Measurements from ENCODE around the gene SRPK2. TPM values are rescaled to one million over a fixed set of nuclear protein-coding genes. Genes with fewer than 3 reads are reported as not detected.

SRPK2 gene
- total RNA-seq, 1 experiment from 2014 or later: 21.6 TPM

GRCh38 chr7:105246679-105247078, 142.0 kb downstream of the SRPK2 start:
- H3F3A ChIP-seq (ENCODE audit: low read length, unreplicated experiment): no peaks in the 10 kb centered on the region
- H2AFZ ChIP-seq (ENCODE audit: low read length): no peak overlapping the region
- H3K9me2 ChIP-seq (replicated peaks; ENCODE audit: low read length): no peaks in the 10 kb centered on the region
- no peak overlapping the region for H3K4me2 ChIP-seq (ENCODE audit: low read length)
- CTCF ChIA-PET: no interaction called here
- DNase-seq (no peak), ATAC-seq (no peak)
- BruUV-seq (replicated peaks): no TSS peak
- H4K20me1 ChIP-seq (ENCODE audit: low read length): no peaks in the 10 kb centered on the region
- intact Hi-C loops (cut with micrococcal nuclease): no loop called here
- no peaks in the 10 kb centered on the region for H3K4me1 ChIP-seq (ENCODE audit: insufficient read depth, low read length)
- H3K27me3 ChIP-seq (ENCODE audit: low read length): no peaks in the 10 kb centered on the region
- H3K9ac ChIP-seq (ENCODE audit: low read length): no peak overlapping the region
- H3K27ac ChIP-seq (ENCODE audit: low read length): no peak overlapping the region
- no peaks in the 10 kb centered on the region for H3K36me3 ChIP-seq (ENCODE audit: low read depth, low read length)
- H3K4me3 ChIP-seq (ENCODE audit: low read length): no peak overlapping the region
- no peak for TF ChIP-seq CTCF (conservative IDR thresholded peaks at IDR 0.05; ENCODE audit: low read depth, low read length)
- TF ChIP-seq EZH2 (IDR thresholded peaks at IDR 0.05; ENCODE audit: low read length, unreplicated experiment): no peak
- no peak for TF ChIP-seq EZH2phosphoT487 (IDR thresholded peaks at IDR 0.05; ENCODE audit: borderline replicate concordance, low read length)
- no peaks in the 10 kb centered on the region for H3K9me3 ChIP-seq (ENCODE audit: low read length)
- peaks cover 53% of the 10 kb centered on the region for H3K79me2 ChIP-seq (ENCODE audit: low read length)
- POLR2A ChIA-PET (ENCODE audit: unreplicated experiment): no interaction called here

- H3K9me2 ChIP-seq (replicated peaks; ENCODE audit: low read length): no peaks in the 10 kb centered on the region
- no peak overlapping the region for H3K4me3 ChIP-seq (ENCODE audit: low read length)
- peaks cover 53% of the 10 kb centered on the region for H3K79me2 ChIP-seq (ENCODE audit: low read length)
- intact Hi-C loops (cut with micrococcal nuclease): no loop called here
- H3K27me3 ChIP-seq (ENCODE audit: low read length): no peaks in the 10 kb centered on the region
- H4K20me1 ChIP-seq (ENCODE audit: low read length): no peaks in the 10 kb centered on the region
- H3K9me3 ChIP-seq (ENCODE audit: low read length): no peaks in the 10 kb centered on the region
- H3K27ac ChIP-seq (ENCODE audit: low read length): no peak overlapping the region
- no TSS peak for BruUV-seq (replicated peaks)
- DNase-seq (no peak), ATAC-seq (no peak)
- CTCF ChIA-PET: no interaction called here
- no peak for TF ChIP-seq CTCF (conservative IDR thresholded peaks at IDR 0.05; ENCODE audit: low read depth, low read length)
- TF ChIP-seq EZH2 (IDR thresholded peaks at IDR 0.05; ENCODE audit: low read length, unreplicated experiment): no peak
- no peak for TF ChIP-seq EZH2phosphoT487 (IDR thresholded peaks at IDR 0.05; ENCODE audit: borderline replicate concordance, low read length)
- no peaks in the 10 kb centered on the region for H3F3A ChIP-seq (ENCODE audit: low read length, unreplicated experiment)
- no peak overlapping the region for H3K4me2 ChIP-seq (ENCODE audit: low read length)
- no peaks in the 10 kb centered on the region for H3K36me3 ChIP-seq (ENCODE audit: low read depth, low read length)
- H2AFZ ChIP-seq (ENCODE audit: low read length): no peak overlapping the region
- H3K9ac ChIP-seq (ENCODE audit: low read length): no peak overlapping the region
- H3K4me1 ChIP-seq (ENCODE audit: insufficient read depth, low read length): no peaks in the 10 kb centered on the region
- POLR2A ChIA-PET (ENCODE audit: unreplicated experiment): no interaction called here
Measured at GRCh38 chr7:105246256-105246655, 142.5 kb downstream of the SRPK2 start.

GRCh38 chr7:105245398-105246114, 143.2 kb downstream of the SRPK2 start:
- Histone ChIP-seq H3K27me3 (ENCODE audit: low read length) (no peaks in the 10 kb centered on the region), H3K79me2 (ENCODE audit: low read length) (peaks cover 48% of the 10 kb centered on the region), H3K27ac (ENCODE audit: low read length) (no peak overlapping the region), H2AFZ (ENCODE audit: low read length) (no peak overlapping the region), H4K20me1 (ENCODE audit: low read length) (no peaks in the 10 kb centered on the region), H3K4me1 (ENCODE audit: insufficient read depth, low read length) (no peaks in the 10 kb centered on the region), H3F3A (ENCODE audit: low read length, unreplicated experiment) (no peaks in the 10 kb centered on the region), H3K4me2 (ENCODE audit: low read length) (no peak overlapping the region), H3K4me3 (ENCODE audit: low read length) (no peak overlapping the region), H3K9ac (ENCODE audit: low read length) (no peak overlapping the region), H3K9me3 (ENCODE audit: low read length) (no peaks in the 10 kb centered on the region), H3K36me3 (ENCODE audit: low read depth, low read length) (no peaks in the 10 kb centered on the region), H3K9me2 (replicated peaks; ENCODE audit: low read length) (no peaks in the 10 kb centered on the region)
- ChIA-PET CTCF (no interaction called here), POLR2A (ENCODE audit: unreplicated experiment) (no interaction called here)
- intact Hi-C loops (cut with micrococcal nuclease): no loop called here
- no TSS peak for BruUV-seq (replicated peaks)
- ATAC-seq: no peak
- TF ChIP-seq CTCF (conservative IDR thresholded peaks at IDR 0.05; ENCODE audit: low read depth, low read length) (no peak), EZH2 (IDR thresholded peaks at IDR 0.05; ENCODE audit: low read length, unreplicated experiment) (no peak), EZH2phosphoT487 (IDR thresholded peaks at IDR 0.05; ENCODE audit: borderline replicate concordance, low read length) (no peak)
- no peak for DNase-seq

Data from PC-3 (cell line).